ENCODE results near the gene HSD17B4.
"Not testable (repeated sequence)": the region's sequence is repeated elsewhere in the genome, so short reads cannot be mapped to it uniquely, and the experiment has no call there.

Gene HSD17B4, protein sequence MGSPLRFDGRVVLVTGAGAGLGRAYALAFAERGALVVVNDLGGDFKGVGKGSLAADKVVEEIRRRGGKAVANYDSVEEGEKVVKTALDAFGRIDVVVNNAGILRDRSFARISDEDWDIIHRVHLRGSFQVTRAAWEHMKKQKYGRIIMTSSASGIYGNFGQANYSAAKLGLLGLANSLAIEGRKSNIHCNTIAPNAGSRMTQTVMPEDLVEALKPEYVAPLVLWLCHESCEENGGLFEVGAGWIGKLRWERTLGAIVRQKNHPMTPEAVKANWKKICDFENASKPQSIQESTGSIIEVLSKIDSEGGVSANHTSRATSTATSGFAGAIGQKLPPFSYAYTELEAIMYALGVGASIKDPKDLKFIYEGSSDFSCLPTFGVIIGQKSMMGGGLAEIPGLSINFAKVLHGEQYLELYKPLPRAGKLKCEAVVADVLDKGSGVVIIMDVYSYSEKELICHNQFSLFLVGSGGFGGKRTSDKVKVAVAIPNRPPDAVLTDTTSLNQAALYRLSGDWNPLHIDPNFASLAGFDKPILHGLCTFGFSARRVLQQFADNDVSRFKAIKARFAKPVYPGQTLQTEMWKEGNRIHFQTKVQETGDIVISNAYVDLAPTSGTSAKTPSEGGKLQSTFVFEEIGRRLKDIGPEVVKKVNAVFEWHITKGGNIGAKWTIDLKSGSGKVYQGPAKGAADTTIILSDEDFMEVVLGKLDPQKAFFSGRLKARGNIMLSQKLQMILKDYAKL

DNA sequence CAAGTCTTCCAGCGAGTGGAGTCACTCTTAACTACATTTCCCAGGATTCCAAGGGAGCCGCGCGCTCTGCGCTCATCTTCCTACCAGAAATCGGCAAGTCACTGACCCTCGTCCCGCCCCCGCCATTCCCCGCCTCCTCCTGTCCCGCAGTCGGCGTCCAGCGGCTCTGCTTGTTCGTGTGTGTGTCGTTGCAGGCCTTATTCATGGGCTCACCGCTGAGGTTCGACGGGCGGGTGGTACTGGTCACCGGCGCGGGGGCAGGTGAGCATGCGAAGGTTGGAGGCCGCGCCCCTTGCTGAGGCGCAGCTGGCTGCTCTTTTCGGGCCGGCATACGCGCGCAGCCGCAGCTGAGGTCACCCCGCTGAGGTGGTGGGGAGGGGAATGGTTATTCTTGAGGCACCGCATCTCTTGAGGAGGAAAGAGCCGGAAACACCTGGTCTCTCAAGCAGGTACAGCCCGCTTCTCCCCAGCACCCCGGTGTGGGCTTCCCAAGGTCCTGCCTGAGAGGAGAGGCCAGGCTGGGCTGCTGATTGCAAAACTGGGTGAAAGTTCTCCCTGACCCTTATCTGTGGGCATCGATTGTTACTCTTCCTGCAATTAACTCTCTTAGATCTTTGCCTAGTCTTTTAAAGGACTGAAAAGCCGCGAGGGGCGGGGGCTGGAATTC lies at the start of gene HSD17B4:
Gene HSD17B4, plus strand, starts transcription at position 125 of the 667 bp plus-strand sequence. Its CDS starts 79 bp downstream, at position 204.
- peak; percentile 82 for DNase-seq

DNA sequence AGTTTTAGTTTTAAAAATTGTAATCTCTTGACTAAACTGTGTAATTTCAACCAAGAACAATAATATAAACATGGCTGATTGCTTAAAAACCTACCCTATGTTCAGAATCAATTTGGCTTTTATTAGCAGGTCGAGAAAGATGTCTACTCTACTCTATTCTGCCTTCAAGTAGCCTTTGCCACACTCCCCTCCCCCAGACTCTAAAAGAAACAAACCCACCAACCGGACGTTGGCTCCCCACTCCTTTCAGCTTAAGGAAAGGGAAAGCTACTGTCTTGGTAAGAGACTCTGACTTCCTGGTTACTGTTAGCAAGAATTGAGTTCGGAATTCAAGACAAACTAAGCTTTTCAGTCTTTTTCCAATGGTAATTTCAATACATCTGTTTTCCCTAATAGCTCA lies 49.7 kb upstream of the HSD17B4 start:
- no peak for DNase-seq

DNA sequence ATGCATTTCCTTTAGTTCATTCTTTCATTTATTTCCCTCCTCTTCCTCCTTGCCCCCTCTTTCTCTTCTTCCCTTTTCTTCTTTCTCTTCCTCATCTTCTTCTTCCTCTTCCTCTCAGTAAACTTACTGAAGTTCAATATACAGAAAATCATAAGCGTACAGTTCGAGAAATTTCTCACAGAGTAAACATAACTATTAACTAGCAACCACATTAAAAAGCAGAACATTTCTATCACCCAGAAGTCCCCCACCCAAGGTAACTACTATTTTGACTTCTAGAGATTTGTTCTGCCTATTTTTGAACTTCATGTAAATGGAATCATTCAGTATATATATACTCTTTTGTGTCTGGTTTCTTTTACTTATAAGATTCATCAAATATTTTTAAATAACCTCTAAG lies 48.3 kb upstream of the HSD17B4 start:
- no peak for DNase-seq

DNA sequence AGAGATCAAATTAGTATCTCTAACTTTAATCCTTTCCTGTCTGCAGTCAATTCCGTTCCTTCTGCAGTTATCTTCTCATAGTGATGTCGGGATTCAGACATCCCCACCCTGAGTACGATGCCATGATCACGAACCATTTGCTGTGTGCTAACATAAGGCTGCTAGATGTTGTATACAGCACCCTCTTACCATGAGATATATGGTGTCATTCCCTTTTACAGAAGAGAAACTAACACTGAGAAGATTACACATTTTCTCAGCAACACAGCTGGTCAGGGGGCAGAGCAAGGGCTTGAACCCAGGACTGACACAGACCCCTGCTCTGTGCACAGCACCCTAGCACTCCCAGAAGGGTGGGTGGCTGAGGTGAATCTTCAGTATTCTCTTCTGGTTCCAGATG lies 46.9 kb upstream of the HSD17B4 start:
- DNase-seq: no peak

DNA sequence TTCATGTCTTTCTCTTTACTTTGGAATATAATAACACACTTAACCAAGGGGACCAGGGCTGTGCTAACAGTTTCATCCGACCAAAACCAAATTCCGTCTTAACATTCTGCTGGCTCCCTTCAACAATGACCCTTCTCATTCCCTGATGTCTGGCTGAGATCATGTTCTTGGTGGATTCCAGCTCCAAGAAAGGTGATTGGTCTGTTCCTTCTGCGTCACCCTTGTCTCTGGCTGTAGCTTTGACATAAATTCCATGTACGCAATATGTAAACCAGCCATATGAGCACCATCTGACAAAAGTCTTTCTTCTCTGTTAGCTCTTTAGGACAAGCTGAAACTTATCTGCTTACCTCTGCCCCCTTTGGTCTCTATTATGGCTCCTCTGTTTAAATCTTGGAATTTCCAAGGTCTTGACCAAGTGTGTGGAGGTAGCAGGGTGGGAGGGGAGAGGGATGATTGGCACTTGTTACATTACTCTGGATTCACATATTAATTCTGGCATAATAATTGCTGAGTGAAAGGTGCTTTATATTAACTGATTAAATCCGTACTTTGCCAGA lies 45.7 kb upstream of the HSD17B4 start:
- no peak for DNase-seq

DNA sequence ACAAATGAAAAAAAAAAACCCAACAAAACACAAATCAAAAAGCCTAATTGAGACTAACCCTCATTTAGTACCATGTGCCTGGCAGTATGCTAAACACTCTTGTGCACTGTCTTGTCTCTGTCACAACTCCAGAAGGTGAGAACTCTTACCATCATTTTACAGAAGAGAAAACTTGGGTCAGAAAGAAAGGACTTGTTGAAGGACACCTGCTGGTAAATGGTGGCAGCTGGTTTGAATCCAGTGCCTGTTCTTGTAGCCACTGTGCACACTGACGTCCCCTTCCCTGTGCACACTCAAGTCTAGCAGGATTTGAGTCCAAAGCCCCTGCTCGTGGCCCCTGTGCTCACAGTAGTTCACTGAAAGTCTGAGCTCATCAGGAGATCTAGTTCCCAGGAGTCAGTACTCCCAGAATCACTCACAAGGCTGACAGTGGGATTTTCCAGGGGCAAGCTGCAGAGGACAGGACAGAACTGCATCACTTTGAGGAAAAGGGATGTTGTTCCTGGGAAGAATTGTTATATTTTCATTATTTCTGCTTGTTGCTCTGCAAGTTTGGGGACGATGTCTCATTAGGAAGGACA lies 43.0 kb upstream of the HSD17B4 start:
- DNase-seq: peak; percentile 27

DNA sequence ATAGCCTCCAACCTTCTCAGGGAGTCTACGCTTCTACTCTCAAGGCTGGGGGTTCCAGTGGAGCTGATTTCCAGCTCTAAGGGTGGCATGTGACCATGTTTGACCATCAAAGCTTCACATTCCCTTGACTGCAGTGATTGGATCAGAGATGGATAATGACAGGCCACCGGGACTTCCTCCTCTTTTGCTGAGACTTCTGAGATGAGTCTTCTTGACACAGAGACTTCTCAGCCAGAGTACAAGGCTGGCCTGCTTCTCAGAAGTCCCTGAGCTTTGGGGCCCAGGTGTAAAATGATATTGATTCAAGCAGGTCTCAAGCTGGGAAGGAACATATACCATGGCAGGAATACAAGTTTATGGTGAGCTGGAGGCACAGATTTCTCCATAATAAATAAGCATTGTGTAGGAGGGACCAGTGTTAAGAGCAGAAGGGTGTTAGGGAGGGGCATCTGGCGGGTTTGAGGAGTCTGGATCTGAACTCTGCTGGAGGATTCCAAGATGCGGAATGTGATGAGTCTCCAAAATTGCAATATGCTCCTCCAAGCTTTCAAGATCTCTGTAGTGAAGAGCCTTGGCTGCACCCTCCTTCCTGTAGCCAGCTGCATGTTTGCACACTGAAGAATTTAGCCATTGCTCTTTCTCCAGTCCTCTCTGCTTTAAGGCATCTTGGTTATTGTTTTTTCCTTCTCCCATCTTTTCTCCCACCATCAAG lies 41.7 kb upstream of the HSD17B4 start:
- DNase-seq: no peak

DNA sequence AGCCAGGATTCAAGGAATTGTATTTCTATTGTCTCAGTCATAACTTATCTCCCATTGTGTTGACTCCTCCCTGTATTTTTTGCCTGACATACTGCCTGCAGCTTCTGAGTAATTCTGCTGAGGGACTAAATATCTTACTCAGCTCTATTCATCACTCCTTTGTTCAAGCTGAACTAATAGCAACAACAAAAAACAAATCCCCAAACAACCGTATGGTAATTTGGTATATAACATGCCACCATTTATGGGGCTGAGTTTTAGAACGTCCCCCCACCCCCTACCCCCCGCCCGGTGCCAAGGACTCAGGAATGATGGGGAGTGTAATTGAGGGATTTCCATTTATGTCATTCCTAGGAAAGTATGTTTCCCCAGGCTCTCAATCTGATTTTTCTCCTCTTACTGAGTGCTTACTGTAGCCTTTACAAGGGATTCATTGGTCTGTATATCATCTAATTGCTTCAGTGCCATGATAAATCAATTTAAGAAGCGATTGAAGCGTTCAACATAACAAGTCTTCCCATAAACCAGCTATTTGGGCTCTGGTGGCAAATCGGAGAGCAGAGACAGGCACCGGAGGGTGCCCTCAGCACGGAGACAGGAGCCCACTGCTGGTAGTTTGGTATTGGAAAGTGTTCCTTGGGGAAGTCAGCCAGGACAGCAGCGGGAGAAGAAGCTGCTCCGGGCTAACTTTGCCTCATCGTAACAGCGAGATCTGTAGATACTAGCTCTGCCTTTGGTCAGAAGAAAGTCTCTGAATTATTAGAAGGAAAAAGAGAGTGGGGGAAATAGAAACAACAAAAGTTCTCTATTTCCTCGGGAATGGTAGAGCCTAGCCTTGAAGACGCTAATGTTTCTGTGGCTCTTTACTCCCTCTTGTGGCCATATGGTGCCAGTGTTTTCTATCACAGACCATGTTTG lies 40.7 kb upstream of the HSD17B4 start:
- DNase-seq: peak; percentile 73

DNA sequence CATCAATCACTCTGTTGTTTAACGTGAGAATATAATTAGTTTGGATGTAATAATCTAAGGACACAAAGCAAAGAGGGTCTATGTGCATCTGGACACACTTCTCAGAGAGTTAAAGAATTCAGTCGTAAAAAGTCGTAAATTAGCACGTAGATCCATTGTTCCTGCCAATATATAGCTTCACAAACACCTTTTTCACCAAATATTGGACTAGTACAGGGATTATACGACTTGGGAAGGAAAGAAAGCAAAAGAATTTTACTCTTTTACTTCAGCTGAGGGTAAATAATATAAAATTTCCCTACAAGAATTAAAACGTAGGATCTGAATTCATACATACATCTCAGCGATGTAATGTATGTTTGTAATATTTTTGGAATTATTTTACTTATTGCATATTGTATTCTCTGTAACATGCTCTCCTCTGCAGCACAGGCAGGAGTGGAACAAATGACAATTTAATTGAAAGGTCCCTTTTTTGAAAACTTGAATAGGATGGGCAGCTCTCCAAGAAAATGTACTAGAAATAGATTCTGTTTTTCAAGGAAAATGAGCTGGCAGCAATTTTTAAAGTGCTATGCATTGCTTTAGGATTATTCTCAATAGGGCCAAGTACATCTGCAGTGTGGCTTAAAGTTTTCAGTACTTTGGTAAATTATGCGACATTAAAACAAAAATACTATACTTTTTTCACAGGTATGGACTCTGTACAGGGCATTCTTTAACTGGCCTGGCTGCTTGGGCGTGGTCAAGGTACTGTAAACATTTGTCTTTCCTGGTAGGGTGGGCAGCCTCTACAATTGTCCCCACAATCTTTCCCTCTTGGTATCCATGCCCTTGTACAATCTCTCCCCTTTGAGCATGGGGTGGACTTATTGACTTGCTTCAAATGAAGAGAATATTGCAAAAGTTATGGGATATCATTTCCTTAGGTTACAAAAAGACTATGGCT lies 39.7 kb upstream of the HSD17B4 start:
- no peak for DNase-seq

DNA sequence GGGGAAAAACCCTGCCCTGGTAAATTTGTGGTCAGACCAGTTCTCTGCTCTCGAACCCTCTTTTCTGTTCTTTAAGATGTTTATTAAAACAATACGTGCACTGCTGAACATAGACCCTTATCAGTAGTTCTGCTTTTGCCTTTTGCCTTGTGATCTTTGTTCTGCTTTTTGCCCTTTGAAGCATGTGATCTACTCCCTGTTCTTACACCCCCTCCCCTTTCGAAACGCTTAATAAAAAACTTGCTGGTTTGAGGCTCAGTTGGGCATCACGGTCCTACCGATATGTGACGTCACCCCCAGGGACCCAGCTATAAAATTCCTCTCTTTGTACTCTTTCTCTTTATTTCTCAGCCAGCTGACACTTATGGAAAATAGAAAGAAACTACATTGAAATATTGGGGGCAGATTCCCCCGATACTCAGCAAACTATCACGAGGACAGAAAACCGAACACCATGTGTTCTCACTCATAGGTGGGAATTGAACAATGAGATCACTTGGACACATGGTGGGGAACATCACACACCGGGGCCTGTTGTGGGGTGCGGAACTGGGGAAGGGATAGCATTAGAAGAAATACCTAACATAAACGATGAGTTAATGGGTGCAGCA lies 38.1 kb upstream of the HSD17B4 start:
- DNase-seq: not testable (repeated sequence)

DNA sequence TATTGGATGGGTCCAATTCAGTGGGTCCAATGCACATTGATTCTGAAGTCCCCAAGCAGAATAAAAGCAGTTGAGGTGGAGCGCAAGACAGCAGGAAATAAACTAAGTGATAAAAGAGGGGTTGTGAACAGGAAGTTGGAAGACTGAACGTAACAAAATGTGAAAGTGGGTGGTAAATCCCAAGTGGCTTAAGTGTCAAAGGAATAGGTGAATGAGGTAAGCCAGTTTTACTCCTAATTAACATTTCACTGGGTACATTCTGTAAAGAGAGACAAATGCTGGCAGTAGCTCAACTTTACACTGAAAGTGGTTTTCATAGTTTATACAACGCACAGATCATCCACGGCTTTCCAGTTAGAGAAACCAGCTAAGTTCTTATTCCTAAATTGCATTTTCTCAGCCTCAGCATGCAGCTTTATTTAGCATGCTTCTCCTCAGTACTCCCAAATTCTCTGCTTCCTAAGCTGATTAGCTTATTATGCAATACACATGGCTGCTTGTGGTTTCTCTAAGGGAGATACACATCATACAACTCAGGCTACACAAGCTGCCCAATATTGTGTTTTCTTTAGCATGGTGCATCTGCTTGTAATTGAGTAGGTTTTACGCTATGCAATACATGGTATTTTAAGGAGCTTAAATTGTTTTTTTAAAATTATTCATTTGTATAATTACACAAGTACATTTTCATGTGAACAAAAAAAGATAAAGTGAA lies 34.2 kb upstream of the HSD17B4 start:
- DNase-seq: no peak

DNA sequence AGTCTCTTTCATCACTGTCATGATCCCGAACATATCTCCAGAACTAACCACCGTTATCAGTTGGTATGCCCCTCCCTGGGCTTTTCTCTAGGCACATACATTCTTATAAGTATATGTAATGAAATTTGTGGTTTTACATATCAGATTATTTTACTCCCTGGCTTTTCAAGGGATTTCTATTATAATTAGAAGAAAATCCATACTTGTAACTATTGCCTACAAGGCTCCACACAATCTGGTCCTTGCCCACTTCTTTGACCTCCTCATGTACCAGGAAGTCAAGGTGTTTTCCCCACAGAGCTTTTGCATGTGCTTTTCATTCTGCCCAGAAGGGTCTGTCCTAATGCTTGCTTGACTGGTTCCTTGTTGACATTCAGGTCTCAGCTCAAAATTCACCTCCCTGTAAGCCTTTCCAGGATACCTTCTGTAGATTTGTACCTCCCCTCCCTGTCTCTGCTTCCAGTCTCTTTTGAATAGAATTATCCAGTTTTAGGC lies 33.6 kb upstream of the HSD17B4 start:
- no peak for DNase-seq

DNA sequence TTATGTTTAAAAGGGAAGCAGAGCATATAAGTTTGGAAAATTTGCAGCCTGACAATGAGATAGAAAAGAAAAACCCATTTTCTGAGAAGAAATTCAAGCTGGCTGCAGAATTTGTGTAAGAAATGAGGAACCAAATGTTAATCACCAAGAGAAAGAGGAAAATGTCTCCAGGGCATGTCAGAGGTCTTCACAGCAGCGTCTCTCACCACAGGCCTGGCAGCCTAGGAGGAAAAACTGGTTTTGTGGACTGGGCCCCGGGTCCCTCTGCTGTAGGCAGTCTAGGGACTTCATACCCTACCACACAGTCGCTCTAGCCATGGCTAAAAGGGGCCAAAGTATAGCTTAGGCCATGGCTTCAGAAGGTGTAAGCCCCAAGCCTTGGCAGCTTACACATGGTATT lies 32.1 kb upstream of the HSD17B4 start:
- no peak for DNase-seq

DNA sequence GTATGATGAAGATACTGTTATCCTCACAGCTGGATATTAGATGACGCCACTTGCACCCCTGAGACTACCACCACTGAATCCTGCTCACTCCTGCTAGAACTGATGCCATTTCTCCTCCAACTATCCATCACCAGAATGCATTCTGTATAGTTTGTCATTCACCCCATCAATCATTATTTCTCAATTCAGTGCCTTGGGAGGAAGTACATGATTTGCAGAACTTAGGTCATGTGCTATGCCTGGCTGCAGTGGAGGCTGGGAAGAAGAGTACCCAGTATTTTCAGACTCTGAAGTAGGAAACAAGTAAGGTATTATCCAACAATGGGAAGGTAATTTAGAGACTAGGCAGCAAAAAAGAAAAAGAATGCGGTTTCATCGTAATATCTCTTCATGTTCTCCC lies 26.2 kb upstream of the HSD17B4 start:
- DNase-seq: no peak

DNA sequence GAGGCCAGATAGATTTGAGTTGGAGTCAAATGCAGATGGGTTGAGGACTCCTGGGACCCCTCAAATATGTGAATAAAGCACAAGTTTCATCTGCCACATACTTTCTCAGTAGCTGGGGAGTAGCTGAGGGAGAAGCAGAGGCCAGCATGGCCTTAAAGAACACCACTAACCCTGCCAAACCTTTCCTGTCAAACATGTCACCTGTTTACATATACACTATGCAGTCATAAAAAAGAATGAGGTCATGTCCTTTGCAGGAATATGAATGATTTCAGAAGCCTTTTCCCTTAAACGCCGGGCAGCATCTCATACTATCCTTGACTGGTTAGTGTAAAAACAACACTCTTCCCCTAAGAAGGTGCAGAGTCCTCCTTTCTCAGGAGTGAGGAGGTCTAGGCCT lies 25.2 kb upstream of the HSD17B4 start:
- no peak for DNase-seq

DNA sequence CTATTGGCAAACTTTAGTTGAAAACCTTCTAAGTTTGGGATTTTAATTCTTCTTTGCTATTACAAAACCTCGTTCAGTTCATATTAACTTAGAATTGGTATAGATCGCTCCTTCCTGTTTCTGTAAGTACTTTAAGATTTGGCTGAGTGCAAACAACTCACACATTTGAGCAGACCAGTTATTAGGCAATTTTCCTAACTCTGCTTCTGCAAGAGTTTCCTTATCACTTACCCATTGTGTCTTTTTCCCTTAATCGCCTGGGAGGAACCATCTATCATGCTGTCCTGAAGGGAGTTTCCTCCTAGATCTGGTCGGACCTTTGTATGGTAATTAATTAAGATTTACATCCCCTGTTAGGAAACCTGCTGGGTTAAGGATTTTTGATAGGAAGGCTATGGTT lies 24.7 kb upstream of the HSD17B4 start:
- not testable (repeated sequence) for DNase-seq

DNA sequence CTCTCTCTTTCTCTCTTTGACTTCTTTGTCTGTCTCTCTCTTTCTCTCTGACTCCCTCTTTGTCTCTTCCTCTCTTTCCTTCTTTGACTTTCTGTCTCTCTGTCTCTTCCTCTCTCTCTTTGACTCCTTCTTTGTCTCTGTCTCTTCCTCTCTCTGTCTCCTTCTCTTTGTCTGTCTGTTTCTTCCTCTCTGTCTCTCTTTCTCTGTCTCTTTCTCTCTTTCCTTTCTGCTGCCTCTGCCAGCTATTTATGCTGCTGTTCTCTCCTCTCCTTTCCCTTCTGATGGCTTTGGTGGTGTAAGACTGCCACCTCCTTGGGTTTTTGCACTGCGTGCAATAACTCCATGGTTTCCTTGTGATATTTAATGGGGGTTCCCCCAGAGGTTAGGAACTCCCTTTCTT lies 24.1 kb upstream of the HSD17B4 start:
- not testable (repeated sequence) for DNase-seq

DNA sequence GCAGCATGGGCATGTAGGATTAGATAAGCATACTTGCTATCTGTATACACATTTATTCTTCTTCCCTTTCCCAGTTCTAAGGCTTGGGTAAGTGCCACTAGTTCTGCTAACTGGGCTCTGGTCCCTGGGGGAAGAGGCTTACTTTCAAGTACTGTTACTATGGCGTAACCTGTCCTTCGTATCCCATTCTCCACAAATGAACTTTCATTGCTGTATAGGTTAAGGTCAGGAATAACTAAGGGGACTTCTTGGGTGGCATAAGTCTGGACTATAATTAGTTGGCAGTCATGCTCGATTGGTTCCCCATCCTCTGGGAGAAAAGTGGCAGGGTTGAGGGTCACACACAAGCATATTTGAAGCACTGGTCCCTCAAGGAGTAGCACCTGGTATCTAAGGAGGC lies 23.7 kb upstream of the HSD17B4 start:
- not testable (repeated sequence) for DNase-seq

Data from CD4-positive, alpha-beta T cell treated with Interleukin-17A for 4 hours (primary cell).